GM23248 (cell line): ENCODE measurements around the gene P4HA1. TPM values are rescaled to one million over a fixed set of nuclear protein-coding genes. Genes with fewer than 3 reads are reported as not detected.

ENCODE experiments used
- DNase-seq: peaks from one replicate; pipeline ENCODE4 v3.0.0-alpha.2; 2015
- H2AFZ ChIP-seq: fragments of 200-600 bp; sonication (generic); 2 replicates; pipeline ENCODE4 v1.6.1; 2016; ENCODE audit warnings: antibody characterized with exemption
- H3F3A ChIP-seq: fragments of 200-600 bp; sonication (generic); 2 replicates; pipeline ENCODE4 v1.6.1; 2016; ENCODE audit warnings: mild to moderate bottlenecking, antibody characterized with exemption, mixed run types; ENCODE audit not compliant: insufficient read depth
- H3K27ac ChIP-seq: fragments of 200-600 bp; sonication (generic); 2 replicates; pipeline ENCODE4 v1.5.1; 2016; ENCODE audit warnings: mild to moderate bottlenecking
- H3K27me3 ChIP-seq: fragments of 200-600 bp; sonication (generic); replicated peaks from 2 replicates; pipeline ENCODE4 v1.6.1; 2016; ENCODE audit warnings: mild to moderate bottlenecking; ENCODE audit not compliant: insufficient read depth
- H3K36me3 ChIP-seq: fragments of 200-600 bp; sonication (generic); 2 replicates; pipeline ENCODE4 v1.6.1; 2016; ENCODE audit warnings: low read depth, mild to moderate bottlenecking
- H3K4me1 ChIP-seq: fragments of 200-600 bp; sonication (generic); 2 replicates; pipeline ENCODE4 v1.6.1; 2016; ENCODE audit warnings: mild to moderate bottlenecking; ENCODE audit not compliant: insufficient read depth
- H3K4me2 ChIP-seq: fragments of 200-600 bp; sonication (generic); one replicate; pipeline ENCODE4 v1.6.1; 2016; ENCODE audit warnings: mild to moderate bottlenecking; ENCODE audit not compliant: unreplicated experiment
- H3K4me3 ChIP-seq: fragments of 200-600 bp; sonication (generic); 2 replicates; pipeline ENCODE4 v1.5.1; 2016; ENCODE audit warnings: mild to moderate bottlenecking
- H3K79me2 ChIP-seq: fragments of 200-600 bp; sonication (generic); 2 replicates; pipeline ENCODE4 v1.6.1; 2016; ENCODE audit warnings: mild to moderate bottlenecking; ENCODE audit not compliant: insufficient read depth
- H3K9ac ChIP-seq: fragments of 200-600 bp; sonication (generic); 2 replicates; pipeline ENCODE4 v1.6.1; 2016; ENCODE audit warnings: mild to moderate bottlenecking
- H3K9me2 ChIP-seq: fragments of 200-600 bp; sonication (generic); 2 replicates; pipeline ENCODE4 v1.6.1; 2016; ENCODE audit warnings: mixed run types, mild to moderate bottlenecking, moderate library complexity; ENCODE audit not compliant: insufficient read depth
- H3K9me3 ChIP-seq: fragments of 200-600 bp; sonication (generic); one replicate; pipeline ENCODE4 v1.6.1; 2017; ENCODE audit warnings: low read depth
- H4K20me1 ChIP-seq: fragments of 200-600 bp; sonication (generic); 2 replicates; pipeline ENCODE4 v1.6.0; 2016; ENCODE audit not compliant: insufficient read depth
- EZH2 ChIP-seq: fragments of 200-600 bp; sonication (generic); IDR thresholded peaks from 2 replicates; pipeline ENCODE4 v1.6.1; 2018; ENCODE audit warnings: antibody characterized with exemption, mild to moderate bottlenecking; ENCODE audit not compliant: insufficient read depth, poor library complexity, severe bottlenecking
- EZH2phosphoT487 ChIP-seq: fragments of 200-600 bp; sonication (generic); IDR thresholded peaks from 2 replicates; pipeline ENCODE4 v1.6.1; 2018; ENCODE audit warnings: antibody characterized with exemption, moderate library complexity, mild to moderate bottlenecking, low read depth; ENCODE audit not compliant: insufficient read depth
- WGBS, 2 experiments: methylation state at CpG; one replicate each; pipeline ENCODE4 v1.1.6; 2015 to 2017; ENCODE audit warnings: low lambda C conversion rate in 2 of 2, low coverage in 1 of 2; ENCODE audit errors: missing lambda C conversion rate in 2 of 2; 5-methylcytosine and 5-hydroxymethylcytosine counted together
- in situ Hi-C: fragments of 300-500 bp; cut with MboI; formaldehyde crosslinking; loops from 2 replicates; pipeline ENCODE4 v1.15.0; 2020
- polyA plus RNA-seq: library from polyadenylated mRNA; unstranded; fragments of >200 nt; fragmentation: Nextera tagmentation; extraction: Ambion mirVana; gene quantifications from 2 replicates; pipeline ENCODE4 v1.2.1, GENCODE V29; 2016
- total RNA-seq: library from RNA; depleted of rRNA; stranded (reverse); fragments of >200 nt; shearing (Covaris generic); gene quantifications from 2 replicates; pipeline ENCODE4 v1.2.3, GENCODE V29; 2014

Gene P4HA1
- total and polyA plus RNA-seq, 2 experiments from 2014 or later = 363 to 387 TPM

GRCh38 chr10:73061743-73062142 is 34.9 kb downstream of the P4HA1 start:
- H3K27ac ChIP-seq = no peak overlapping the region
- no peak overlapping the region for H3K9ac ChIP-seq
- peaks cover 74% of the 10 kb centered on the region for H3K79me2 ChIP-seq
- H3F3A ChIP-seq = peaks cover 51% of the 10 kb centered on the region
- no peak for TF ChIP-seq EZH2
- no peak for TF ChIP-seq EZH2phosphoT487
- H3K36me3 ChIP-seq = peaks cover 39% of the 10 kb centered on the region
- no peak overlapping the region for H3K4me2 ChIP-seq
- H4K20me1 ChIP-seq = no peaks in the 10 kb centered on the region
- H3K9me2 ChIP-seq = no peaks in the 10 kb centered on the region
- H2AFZ ChIP-seq = no peak overlapping the region
- no peak overlapping the region for H3K4me3 ChIP-seq
- H3K4me1 ChIP-seq = peaks cover 23% of the 10 kb centered on the region
- H3K9me3 ChIP-seq = no peaks in the 10 kb centered on the region
- in situ Hi-C loops = no loop called here
- no peaks in the 10 kb centered on the region for H3K27me3 ChIP-seq
- 89 to 95% methylated on average over 1 of the region's 1 CpG for WGBS, 2 experiments
- DNase-seq = no peak

DNA sequence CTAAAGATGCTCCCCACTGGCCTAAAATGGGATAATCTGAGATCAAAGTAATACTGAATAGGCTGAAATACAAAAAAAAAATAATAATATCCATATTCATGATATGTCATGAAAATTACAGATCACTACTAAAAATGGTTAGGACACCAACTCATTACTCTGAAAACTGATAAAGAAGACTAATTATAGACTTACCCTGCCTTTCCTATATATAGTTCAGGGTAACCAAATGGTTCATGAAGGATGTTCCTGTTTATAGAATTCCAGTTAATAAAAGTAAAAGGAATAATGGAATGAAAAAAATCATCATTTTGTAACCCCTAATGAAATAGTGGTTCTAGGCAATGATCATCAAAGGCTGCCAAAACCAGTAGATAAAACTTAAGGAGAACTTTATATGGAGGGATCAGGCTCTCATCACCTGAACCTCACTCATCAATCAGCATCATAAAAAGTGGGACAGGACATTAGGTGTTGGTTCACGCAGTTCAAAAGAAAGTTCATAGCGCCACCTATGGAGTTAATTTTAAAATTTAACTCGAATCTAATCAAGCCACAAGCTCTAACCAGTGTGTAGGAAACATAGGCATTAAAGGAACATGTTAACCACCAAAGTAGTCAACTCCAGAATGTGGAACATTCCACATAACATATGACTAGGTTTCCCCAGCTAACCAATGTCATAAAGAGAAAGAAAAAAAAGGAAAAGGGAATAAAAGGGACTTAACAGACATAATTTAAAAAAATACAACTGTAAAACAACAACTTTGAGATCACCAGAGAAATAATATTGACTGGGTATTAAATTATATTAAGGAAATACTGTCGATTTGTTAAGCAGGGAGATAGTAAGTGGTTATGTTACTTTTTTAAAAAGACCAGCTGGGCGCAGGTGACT is 35.7 kb downstream of the P4HA1 start:
- WGBS, 2 experiments = 49 to 52% methylated on average over 5 of the region's 5 CpGs
- in situ Hi-C loops = no loop called here
- no peaks in the 10 kb centered on the region for H4K20me1 ChIP-seq
- no peak overlapping the region for H3K9ac ChIP-seq
- peaks cover 36% of the 10 kb centered on the region for H3K36me3 ChIP-seq
- DNase-seq = peak; percentile 48
- no peaks in the 10 kb centered on the region for H3K9me2 ChIP-seq
- peaks cover 70% of the 10 kb centered on the region for H3K79me2 ChIP-seq
- H3F3A ChIP-seq = peaks cover 44% of the 10 kb centered on the region
- no peak overlapping the region for H3K27ac ChIP-seq
- TF ChIP-seq EZH2phosphoT487 (no peak), EZH2 (no peak)
- no peaks in the 10 kb centered on the region for H3K27me3 ChIP-seq
- no peak overlapping the region for H2AFZ ChIP-seq
- H3K4me3 ChIP-seq = no peak overlapping the region
- H3K9me3 ChIP-seq = no peaks in the 10 kb centered on the region
- H3K4me2 ChIP-seq = no peak overlapping the region
- H3K4me1 ChIP-seq = peaks cover 21% of the 10 kb centered on the region

DNA sequence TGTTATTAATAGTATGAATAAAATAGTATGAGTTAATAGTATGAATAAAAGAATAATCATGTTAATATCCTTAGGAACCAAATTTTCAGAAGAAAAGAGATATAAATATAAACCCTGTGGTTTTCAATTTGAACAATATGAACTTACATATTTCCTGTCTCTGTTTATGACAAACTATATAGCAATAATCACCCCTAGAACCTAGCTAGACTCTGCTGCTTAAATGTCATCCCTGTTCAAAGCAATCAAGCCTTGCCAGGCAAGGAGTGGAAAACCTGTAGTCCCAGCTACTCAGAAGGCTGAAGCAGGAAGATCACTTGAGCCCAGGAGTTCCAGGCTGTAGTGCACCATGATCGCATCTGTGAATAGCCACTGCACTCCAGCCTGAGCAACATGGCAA is 36.5 kb downstream of the P4HA1 start:
- H4K20me1 ChIP-seq = no peaks in the 10 kb centered on the region
- in situ Hi-C loops = no loop called here
- no peak overlapping the region for H3K4me3 ChIP-seq
- no peaks in the 10 kb centered on the region for H3K27me3 ChIP-seq
- peaks cover 42% of the 10 kb centered on the region for H3F3A ChIP-seq
- H3K27ac ChIP-seq = no peak overlapping the region
- H2AFZ ChIP-seq = no peak overlapping the region
- peaks cover 12% of the 10 kb centered on the region for H3K4me1 ChIP-seq
- H3K4me2 ChIP-seq = no peak overlapping the region
- no peaks in the 10 kb centered on the region for H3K9me3 ChIP-seq
- no peak for TF ChIP-seq EZH2
- TF ChIP-seq EZH2phosphoT487 = no peak
- WGBS, 2 experiments = 90 to 100% methylated on average over 1 of the region's 1 CpG
- H3K36me3 ChIP-seq = peaks cover 41% of the 10 kb centered on the region
- H3K9ac ChIP-seq = no peak overlapping the region
- H3K79me2 ChIP-seq = peaks cover 70% of the 10 kb centered on the region
- no peak for DNase-seq
- no peaks in the 10 kb centered on the region for H3K9me2 ChIP-seq

- DNase-seq = no peak
- no peaks in the 10 kb centered on the region for H3K27me3 ChIP-seq
- no peak overlapping the region for H2AFZ ChIP-seq
- H3K79me2 ChIP-seq = peaks cover 70% of the 10 kb centered on the region
- no peaks in the 10 kb centered on the region for H4K20me1 ChIP-seq
- H3K9me2 ChIP-seq = no peaks in the 10 kb centered on the region
- peaks cover 9% of the 10 kb centered on the region for H3K4me1 ChIP-seq
- no peak overlapping the region for H3K27ac ChIP-seq
- no peak overlapping the region for H3K9ac ChIP-seq
- no peak for TF ChIP-seq EZH2phosphoT487
- no peak for TF ChIP-seq EZH2
- WGBS, 2 experiments = 96 to 99% methylated on average over 5 to 6 of the region's 6 CpGs
- in situ Hi-C loops = no loop called here
- peaks cover 30% of the 10 kb centered on the region for H3F3A ChIP-seq
- H3K36me3 ChIP-seq = peaks cover 48% of the 10 kb centered on the region
- H3K4me3 ChIP-seq = no peak overlapping the region
- no peaks in the 10 kb centered on the region for H3K9me3 ChIP-seq
- no peak overlapping the region for H3K4me2 ChIP-seq
Observed at GRCh38 chr10:73058057-73058591, 38.5 kb downstream of the P4HA1 start.
